ENCODE measurements around the gene MOXD1. TPM values are rescaled to one million over a fixed set of nuclear protein-coding genes. Genes with fewer than 3 reads are reported as not detected.
"Not testable (repeated sequence)": the region's sequence is repeated elsewhere in the genome, so short reads cannot be mapped to it uniquely, and the experiment has no call there.

The MOXD1 gene
- total RNA-seq, 1 experiment from 2014 or later = 1.0 TPM

- TF ChIP-seq TCF7L2 (IDR thresholded peaks at IDR 0.05; ENCODE audit: borderline replicate concordance, extremely low read depth, insufficient read depth, insufficient read length) (no peak), EZH2 (IDR thresholded peaks at IDR 0.05) (no peak), SIN3A (IDR thresholded peaks at IDR 0.05; ENCODE audit: low read depth) (no peak), SP1 (IDR thresholded peaks at IDR 0.05; ENCODE audit: low read depth) (no peak), EZH2phosphoT487 (IDR thresholded peaks at IDR 0.05; ENCODE audit: borderline replicate concordance) (no peak), EGR1 (IDR thresholded peaks at IDR 0.05; ENCODE audit: low read depth) (no peak), YY1 (IDR thresholded peaks at IDR 0.05; ENCODE audit: extremely low read depth, insufficient replicate concordance, low read depth, low read length) (no peak), POLR2A (IDR thresholded peaks at IDR 0.05; ENCODE audit: borderline replicate concordance, extremely low read depth, insufficient read depth, insufficient read length) (no peak)
- TF ChIP-seq, protein P1, sequence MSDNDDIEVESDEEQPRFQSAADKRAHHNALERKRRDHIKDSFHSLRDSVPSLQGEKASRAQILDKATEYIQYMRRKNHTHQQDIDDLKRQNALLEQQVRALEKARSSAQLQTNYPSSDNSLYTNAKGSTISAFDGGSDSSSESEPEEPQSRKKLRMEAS (IDR thresholded peaks at IDR 0.05) = no peak
- TF ChIP-seq, protein P2, sequence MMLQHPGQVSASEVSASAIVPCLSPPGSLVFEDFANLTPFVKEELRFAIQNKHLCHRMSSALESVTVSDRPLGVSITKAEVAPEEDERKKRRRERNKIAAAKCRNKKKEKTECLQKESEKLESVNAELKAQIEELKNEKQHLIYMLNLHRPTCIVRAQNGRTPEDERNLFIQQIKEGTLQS (IDR thresholded peaks at IDR 0.05) = no peak
- TF ChIP-seq, protein P3, sequence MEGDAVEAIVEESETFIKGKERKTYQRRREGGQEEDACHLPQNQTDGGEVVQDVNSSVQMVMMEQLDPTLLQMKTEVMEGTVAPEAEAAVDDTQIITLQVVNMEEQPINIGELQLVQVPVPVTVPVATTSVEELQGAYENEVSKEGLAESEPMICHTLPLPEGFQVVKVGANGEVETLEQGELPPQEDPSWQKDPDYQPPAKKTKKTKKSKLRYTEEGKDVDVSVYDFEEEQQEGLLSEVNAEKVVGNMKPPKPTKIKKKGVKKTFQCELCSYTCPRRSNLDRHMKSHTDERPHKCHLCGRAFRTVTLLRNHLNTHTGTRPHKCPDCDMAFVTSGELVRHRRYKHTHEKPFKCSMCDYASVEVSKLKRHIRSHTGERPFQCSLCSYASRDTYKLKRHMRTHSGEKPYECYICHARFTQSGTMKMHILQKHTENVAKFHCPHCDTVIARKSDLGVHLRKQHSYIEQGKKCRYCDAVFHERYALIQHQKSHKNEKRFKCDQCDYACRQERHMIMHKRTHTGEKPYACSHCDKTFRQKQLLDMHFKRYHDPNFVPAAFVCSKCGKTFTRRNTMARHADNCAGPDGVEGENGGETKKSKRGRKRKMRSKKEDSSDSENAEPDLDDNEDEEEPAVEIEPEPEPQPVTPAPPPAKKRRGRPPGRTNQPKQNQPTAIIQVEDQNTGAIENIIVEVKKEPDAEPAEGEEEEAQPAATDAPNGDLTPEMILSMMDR (IDR thresholded peaks at IDR 0.05 in 2 of 3, conservative IDR thresholded peaks at IDR 0.05 in 1 of 3; ENCODE audit: borderline replicate concordance in 1 of 3, insufficient read depth in 1 of 3, low read depth in 2 of 3, low read length in 2 of 3) = no peak
- Histone ChIP-seq H3K4me1 (ENCODE audit: control insufficient read depth in 1 of 2, insufficient read depth in 2 of 2, low read length in 2 of 2) (no peaks in the 10 kb centered on the region), H3K4me2 (ENCODE audit: low read length) (no peak overlapping the region), H3K9ac (ENCODE audit: low read length) (no peak overlapping the region), H2AFZ (ENCODE audit: low read depth, low read length, poor library complexity, severe bottlenecking) (no peak overlapping the region), H4K20me1 (ENCODE audit: insufficient read depth) (no peaks in the 10 kb centered on the region), H3K36me3 (ENCODE audit: control insufficient read depth in 1 of 2, insufficient read depth in 2 of 2, low read length in 2 of 2) (no peaks in the 10 kb centered on the region), H3K27ac (ENCODE audit: low read depth, low read length) (no peak overlapping the region), H3K9me2 (ENCODE audit: insufficient read depth) (no peaks in the 10 kb centered on the region), H3K9me3 (ENCODE audit: control insufficient read depth in 1 of 2, insufficient read depth in 1 of 2, low read depth in 1 of 2, low read length in 2 of 2) (no peaks in the 10 kb centered on the region), H3K4me3 (replicated peaks in 1 of 2; ENCODE audit: low read depth in 1 of 2, low read length in 2 of 2) (no peak overlapping the region), H3K79me2 (ENCODE audit: insufficient read depth, low read length) (no peaks in the 10 kb centered on the region), H3K27me3 (ENCODE audit: insufficient read depth, low read length) (no peaks in the 10 kb centered on the region)
- POLR2A ChIA-PET = no interaction called here
- DNase-seq (ENCODE audit: low read depth, low spot score) (no peak), ATAC-seq (no peak)
- RAD21 ChIA-PET (ENCODE audit: low non-redundant PET in 1 of 2, low total read pairs in 2 of 2, uncharacterized antibody in 2 of 2, unreplicated experiment in 2 of 2) = no interaction called here
- no TSS peak for BruUV-seq (replicated peaks)
- intact Hi-C loops (cut with micrococcal nuclease) = no loop called here
- CTCF ChIA-PET = interaction anchor here (1.7 to 4.9 kb wide), 2 partner anchors 9 to 356 kb away, joined by 4 to 36 read pairs; no protein-coding TSS in a partner anchor
Measured at GRCh38 chr6:132270726-132271402, 130.4 kb downstream of the MOXD1 start.

- H3K9me2 ChIP-seq (ENCODE audit: insufficient read depth); H3K4me2 ChIP-seq (ENCODE audit: low read length); DNase-seq (ENCODE audit: low read depth, low spot score); H3K4me3 ChIP-seq (replicated peaks in 1 of 2; ENCODE audit: low read depth in 1 of 2, low read length in 2 of 2); H3K36me3 ChIP-seq (ENCODE audit: control insufficient read depth in 1 of 2, insufficient read depth in 2 of 2, low read length in 2 of 2); POLR2A ChIA-PET; BruUV-seq (replicated peaks); H3K4me1 ChIP-seq (ENCODE audit: control insufficient read depth in 1 of 2, insufficient read depth in 2 of 2, low read length in 2 of 2); H3K27ac ChIP-seq (ENCODE audit: low read depth, low read length); RAD21 ChIA-PET (ENCODE audit: low non-redundant PET in 1 of 2, low total read pairs in 2 of 2, uncharacterized antibody in 2 of 2, unreplicated experiment in 2 of 2); H4K20me1 ChIP-seq (ENCODE audit: insufficient read depth); ATAC-seq; H3K27me3 ChIP-seq (ENCODE audit: insufficient read depth, low read length); H3K9ac ChIP-seq (ENCODE audit: low read length); H2AFZ ChIP-seq (ENCODE audit: low read depth, low read length, poor library complexity, severe bottlenecking); H3K9me3 ChIP-seq (ENCODE audit: control insufficient read depth in 1 of 2, insufficient read depth in 1 of 2, low read depth in 1 of 2, low read length in 2 of 2); H3K79me2 ChIP-seq (ENCODE audit: insufficient read depth, low read length); intact Hi-C loops (cut with micrococcal nuclease): not testable (repeated sequence)
- CTCF ChIA-PET = interaction anchor here (4.9 kb wide), 1 partner anchor 11 kb away, joined by 36 read pairs; no protein-coding TSS in a partner anchor
Measured at GRCh38 chr6:132268666-132269065, 132.6 kb downstream of the MOXD1 start.

All from HCT116 (cell line).